ENCODE data around the gene SCGB1C1. TPM values are rescaled to one million over a fixed set of nuclear protein-coding genes. Genes with fewer than 3 reads are reported as not detected.
A peak's percentile ranks its signal among the peaks of the same experiment; 100 is the strongest.

Gene SCGB1C1
- total RNA-seq, 1 experiment from 2014 or later = not detected

DNA sequence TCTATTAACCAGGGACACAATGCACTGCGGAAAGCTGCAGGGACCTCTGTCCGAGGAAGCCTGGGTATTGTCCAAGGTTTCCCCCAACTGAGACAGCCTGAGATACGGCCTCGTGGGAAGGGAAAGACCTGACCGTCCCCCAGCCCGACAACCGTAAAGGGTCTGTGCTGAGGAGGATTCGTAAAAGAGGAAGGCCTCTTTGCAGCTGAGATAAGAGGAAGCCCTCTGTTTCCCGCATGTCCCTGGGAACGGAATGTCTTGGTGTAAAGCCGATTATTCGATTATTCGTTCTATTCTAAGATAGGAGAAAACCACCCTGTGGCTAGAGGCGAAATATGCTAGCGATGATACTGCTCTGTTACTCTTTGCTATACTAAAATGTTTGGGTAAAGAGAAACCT lies 9.1 kb downstream of the SCGB1C1 start:
- Histone ChIP-seq H3K27me3 (ENCODE audit: control insufficient read depth, insufficient read depth, low read length) (no peaks in the 10 kb centered on the region), H3K36me3 (replicated peaks; ENCODE audit: control insufficient read depth, insufficient read depth, low read length) (peaks cover 10% of the 10 kb centered on the region)
- DNase-seq = no peak

DNA sequence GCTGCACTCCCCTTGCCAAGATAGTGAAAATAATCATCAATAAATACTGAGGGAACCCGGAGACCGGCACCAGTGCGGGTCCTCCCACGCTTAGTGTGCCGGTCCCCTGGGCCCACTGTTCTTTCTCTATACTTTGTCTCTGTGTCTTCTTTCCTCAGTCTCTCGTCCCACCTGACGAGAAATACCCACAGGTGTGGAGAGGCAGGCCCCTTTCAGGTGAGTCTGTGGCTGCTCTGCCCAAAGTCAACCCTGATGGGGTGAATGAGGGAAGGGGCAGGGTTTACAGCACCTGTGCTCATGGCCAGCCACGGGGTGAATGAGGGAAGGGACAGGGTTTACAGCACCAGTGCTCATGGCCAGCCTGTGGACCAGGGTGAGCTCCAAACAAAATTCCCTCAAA lies 9.6 kb downstream of the SCGB1C1 start:
- Histone ChIP-seq H3K4me3 (ENCODE audit: insufficient read depth, low read depth, low read length) (no peak overlapping the region), H3K36me3 (replicated peaks; ENCODE audit: control insufficient read depth, insufficient read depth, low read length) (peaks cover 10% of the 10 kb centered on the region), H3K27me3 (ENCODE audit: control insufficient read depth, insufficient read depth, low read length) (no peaks in the 10 kb centered on the region)
- DNase-seq = no peak

More for the DNA sequence above, 9.1 kb downstream of the SCGB1C1 start:
- H3K4me3 ChIP-seq (ENCODE audit: insufficient read depth, low read depth, low read length) = no peak overlapping the region

DNA sequence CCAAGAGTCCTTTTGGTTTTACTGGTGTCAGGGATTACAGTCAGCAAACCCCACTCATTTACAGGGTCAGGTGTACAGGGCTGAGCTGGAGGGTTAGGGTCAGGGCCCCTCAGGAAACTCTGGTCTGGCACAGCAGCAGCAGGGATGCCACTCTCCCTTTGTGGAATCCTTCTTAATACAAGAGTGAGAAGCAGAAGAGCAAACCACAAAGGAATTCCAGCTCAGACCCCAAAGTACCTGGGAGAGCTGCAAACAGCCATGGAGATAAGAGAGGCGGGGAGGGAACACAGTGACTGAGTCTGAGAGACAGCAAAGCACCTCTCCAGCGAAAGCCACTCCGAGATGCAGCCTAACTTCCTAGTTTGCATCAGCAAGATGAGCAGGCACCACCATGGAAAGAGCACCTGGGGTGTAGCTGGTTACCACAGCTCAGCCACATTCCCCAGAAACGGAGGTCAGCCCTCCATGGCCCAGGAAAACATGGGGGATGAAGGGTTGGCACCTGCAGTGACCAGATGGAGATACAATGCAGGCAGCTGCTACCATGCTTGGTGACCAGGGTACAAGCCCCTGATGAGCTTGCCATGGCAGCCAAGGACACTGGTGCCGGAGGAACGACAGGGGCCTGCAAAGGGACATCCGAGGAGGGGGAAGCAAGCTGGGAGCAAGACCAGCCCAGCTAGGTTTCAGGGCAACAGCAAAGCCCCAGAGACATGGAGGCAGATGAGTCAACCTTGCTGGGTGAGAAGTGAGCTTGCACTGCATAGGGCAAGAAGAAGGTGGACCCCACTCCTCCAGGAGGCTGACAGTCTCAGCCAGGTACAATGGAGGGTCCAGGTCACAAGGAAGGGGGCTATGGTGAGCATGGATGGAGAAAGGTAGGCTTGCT lies 10.4 kb downstream of the SCGB1C1 start:
- Histone ChIP-seq H3K27me3 (ENCODE audit: control insufficient read depth, insufficient read depth, low read length) (no peaks in the 10 kb centered on the region), H3K36me3 (replicated peaks; ENCODE audit: control insufficient read depth, insufficient read depth, low read length) (peaks cover 10% of the 10 kb centered on the region), H3K4me3 (ENCODE audit: insufficient read depth, low read depth, low read length) (no peak overlapping the region)
- DNase-seq = no peak

DNA sequence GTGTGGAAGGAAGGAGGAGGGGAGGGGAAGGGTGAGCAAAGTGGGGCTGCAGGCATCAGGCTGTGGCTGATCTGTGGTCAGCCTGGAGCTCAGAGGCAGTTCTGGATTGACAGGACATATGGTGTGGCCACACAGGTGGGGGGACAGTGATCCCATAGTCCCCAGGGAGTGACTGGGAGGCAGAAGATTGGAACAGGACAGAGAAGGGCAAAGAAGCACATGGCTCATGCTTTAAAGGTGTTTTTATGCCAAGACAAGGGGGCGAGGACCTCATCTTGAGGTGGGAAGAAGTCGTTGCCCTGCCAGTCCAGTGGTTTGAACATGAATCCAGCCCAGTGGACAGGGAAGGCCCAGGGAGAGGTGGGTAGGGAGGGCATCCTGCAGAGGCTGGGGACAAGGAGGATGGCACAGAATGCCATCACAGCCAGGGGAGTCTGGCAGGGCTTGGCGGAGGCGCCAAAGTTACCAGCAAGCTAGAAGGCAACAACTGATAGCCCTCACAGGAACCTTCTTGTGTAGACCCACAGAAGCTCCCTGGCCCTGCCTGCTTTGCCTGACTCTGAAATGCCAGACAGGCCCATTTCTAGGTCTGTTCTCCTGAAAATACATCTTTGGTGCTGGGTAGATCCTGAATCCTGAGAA lies 11.2 kb downstream of the SCGB1C1 start:
- no peak for DNase-seq
- no peaks in the 10 kb centered on the region for H3K27me3 ChIP-seq (ENCODE audit: control insufficient read depth, insufficient read depth, low read length)
- no peak overlapping the region for H3K4me3 ChIP-seq (ENCODE audit: insufficient read depth, low read depth, low read length)
- peaks cover 10% of the 10 kb centered on the region for H3K36me3 ChIP-seq (replicated peaks; ENCODE audit: control insufficient read depth, insufficient read depth, low read length)

DNA sequence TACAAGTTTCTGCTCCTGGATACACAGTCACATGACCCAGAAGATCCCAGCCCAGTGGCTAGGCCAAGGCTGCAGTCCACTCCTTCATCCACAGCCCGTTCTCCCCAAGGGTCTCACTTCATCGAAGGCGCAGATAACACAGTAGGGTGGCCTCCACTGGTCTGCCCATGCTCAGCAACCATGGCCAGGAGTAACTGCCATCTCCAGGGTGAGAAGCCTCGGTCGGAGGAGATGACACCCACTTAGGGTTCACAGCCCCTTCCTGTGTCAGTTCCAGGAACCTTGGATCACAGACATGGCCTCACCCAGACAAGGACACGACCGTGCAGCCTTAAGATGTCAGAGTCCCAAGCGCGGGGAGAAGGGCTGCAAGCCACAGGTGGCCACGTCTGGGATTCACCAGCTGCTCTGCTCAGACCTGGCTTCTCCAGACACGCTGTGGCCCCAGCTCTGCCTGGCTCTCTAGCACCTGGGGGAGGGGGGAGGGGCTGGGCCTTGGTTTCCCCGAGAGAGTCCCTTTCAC lies 11.8 kb downstream of the SCGB1C1 start:
- Histone ChIP-seq H3K4me3 (ENCODE audit: insufficient read depth, low read depth, low read length) (no peak overlapping the region), H3K36me3 (replicated peaks; ENCODE audit: control insufficient read depth, insufficient read depth, low read length) (peaks cover 10% of the 10 kb centered on the region), H3K27me3 (ENCODE audit: control insufficient read depth, insufficient read depth, low read length) (no peaks in the 10 kb centered on the region)
- no peak for DNase-seq

DNA sequence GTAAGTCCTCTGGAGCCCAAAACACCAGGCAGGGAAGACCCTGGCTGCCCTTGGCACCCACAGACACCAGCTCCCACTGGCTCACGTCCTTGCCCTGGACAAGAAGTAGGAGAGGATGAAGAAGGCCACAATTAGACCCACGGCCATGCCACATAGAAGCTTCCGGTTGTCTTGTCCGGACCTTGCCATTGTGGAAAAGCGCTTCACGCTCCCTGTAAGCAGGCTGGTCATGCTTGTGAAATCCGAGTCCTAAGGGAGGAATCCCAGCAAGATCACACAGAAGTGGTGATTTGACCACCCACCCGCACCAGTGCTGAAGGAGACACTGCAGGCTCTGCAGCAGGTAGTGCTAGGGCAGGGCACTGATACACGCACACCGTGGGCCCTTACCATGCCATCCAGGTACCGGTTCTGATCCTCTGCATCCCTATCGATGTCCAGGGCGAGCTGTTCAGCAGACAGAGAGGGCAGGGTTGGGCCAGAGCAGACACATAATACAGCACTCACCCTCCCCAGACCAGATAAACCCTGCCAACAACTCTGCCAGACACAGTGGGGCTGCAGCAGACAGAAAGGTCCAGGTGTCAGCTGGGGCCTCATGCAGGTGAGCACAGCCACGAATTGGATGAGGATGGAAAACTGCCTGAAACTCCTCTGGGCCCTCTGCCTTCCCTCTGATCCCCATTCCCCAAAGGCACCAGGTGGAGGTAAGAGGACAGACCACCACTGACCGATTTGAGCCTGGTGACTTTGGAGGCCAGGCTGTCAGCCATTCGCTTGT lies 12.5 kb downstream of the SCGB1C1 start:
- Histone ChIP-seq H3K27me3 (ENCODE audit: control insufficient read depth, insufficient read depth, low read length) (no peaks in the 10 kb centered on the region), H3K4me3 (ENCODE audit: insufficient read depth, low read depth, low read length) (no peak overlapping the region), H3K36me3 (replicated peaks; ENCODE audit: control insufficient read depth, insufficient read depth, low read length) (peaks cover 17% of the 10 kb centered on the region)
- DNase-seq = no peak

DNA sequence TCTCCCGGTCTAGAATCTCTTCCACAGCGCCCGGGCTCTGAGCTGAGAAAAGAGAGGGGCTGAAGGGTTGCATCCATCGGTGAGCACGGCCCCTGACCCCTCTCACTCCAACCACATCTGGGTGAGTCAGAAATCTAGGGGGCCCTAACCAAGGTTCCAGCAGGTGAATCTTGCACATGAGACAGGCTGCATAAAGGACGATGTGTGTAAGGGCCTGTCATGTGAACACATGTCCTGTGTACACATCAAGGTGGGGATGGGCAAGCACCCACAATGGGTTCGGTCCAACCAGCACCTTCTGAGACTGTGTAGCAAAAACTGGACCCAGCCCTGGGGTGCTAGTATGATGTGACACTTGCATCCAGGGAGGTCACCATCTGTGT lies 13.1 kb downstream of the SCGB1C1 start:
- Histone ChIP-seq H3K4me3 (ENCODE audit: insufficient read depth, low read depth, low read length) (no peak overlapping the region), H3K36me3 (replicated peaks; ENCODE audit: control insufficient read depth, insufficient read depth, low read length) (peaks cover 23% of the 10 kb centered on the region), H3K27me3 (ENCODE audit: control insufficient read depth, insufficient read depth, low read length) (no peaks in the 10 kb centered on the region)
- DNase-seq = no peak

DNA sequence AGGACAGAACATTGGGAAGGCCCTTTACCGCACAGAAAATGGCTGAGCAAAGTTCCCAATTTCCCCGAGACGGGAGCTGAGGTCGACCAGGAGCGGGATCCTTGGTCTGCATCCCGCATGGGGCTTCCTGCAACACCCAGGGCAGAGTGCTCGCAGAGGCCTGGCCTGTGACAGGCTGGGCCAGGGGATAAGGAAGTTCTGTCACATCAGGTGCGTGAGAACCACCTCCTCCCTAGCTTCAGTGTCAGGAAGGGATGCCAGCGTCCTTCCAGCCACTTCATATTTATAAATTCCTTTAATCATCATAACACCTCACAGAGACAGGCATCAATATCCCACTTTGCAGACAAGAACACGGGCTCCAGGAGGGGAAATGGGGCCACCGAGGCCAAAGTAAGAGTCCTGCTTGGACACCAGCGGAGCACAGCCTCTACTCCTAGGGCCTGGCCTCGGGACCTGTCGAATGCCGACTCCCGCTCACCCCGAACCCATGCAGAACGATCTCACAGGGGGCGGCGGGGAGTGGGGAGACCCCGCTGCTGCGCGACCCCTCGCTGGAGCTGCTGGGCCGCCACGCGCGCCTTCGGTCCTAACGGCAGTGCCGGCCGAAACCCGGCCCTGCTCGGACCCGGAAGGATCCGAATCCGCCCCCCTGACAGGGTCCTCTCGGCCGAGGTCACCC lies 13.8 kb downstream of the SCGB1C1 start:
- Histone ChIP-seq H3K36me3 (replicated peaks; ENCODE audit: control insufficient read depth, insufficient read depth, low read length) (peaks cover 29% of the 10 kb centered on the region), H3K27me3 (ENCODE audit: control insufficient read depth, insufficient read depth, low read length) (no peaks in the 10 kb centered on the region), H3K4me3 (ENCODE audit: insufficient read depth, low read depth, low read length) (peak overlapping the region; percentile 66)
- peak; percentile 71 for DNase-seq

DNA sequence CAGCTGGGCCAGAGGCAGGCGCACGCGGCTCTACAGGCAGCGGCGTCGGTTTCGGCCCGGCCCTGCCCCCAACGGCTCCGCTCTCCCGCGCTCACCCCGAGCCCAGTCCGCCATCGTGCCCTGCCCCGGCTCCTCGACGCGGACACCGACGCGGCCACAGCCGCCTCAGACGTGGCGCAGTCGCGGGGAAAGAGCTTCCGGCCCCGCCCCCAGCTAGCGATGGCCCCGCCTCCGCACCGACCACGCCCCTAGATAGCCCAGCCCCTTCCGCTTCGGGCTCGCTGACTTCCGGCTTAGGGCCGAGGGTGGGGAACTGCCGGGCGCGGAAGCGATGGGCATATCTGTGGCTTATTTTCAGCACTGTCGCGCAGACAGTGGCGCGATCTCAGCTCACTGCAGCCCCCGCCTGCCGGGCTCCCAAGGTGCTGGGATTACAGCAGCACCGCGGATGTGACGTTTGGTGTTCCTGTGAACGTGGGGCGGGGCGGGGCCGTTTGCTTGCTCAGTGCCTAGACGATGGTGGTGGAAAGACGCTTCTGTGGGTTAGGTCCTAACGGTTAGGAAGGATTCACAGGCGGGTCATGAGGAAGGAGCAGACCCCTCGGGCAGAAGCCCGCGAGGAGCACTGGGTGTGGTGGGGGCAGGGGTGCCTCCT lies 14.5 kb downstream of the SCGB1C1 start, which contains the start of the genes BET1L and RIC8A:
Gene BET1L, minus strand, starts transcription at position 192 of the 655 bp plus-strand sequence. Its CDS starts 78 bp downstream, at position 114.
Gene RIC8A, plus strand, starts transcription at position 501 of the 655 bp plus-strand sequence. CDS start 1,147 bp downstream, outside the sequence.
- Histone ChIP-seq H3K36me3 (replicated peaks; ENCODE audit: control insufficient read depth, insufficient read depth, low read length) (peaks cover 34% of the 10 kb centered on the region), H3K27me3 (ENCODE audit: control insufficient read depth, insufficient read depth, low read length) (no peaks in the 10 kb centered on the region), H3K4me3 (ENCODE audit: insufficient read depth, low read depth, low read length) (peak within 1 kb of the TSS; percentile 66)
- DNase-seq = peak; percentile 99

DNA sequence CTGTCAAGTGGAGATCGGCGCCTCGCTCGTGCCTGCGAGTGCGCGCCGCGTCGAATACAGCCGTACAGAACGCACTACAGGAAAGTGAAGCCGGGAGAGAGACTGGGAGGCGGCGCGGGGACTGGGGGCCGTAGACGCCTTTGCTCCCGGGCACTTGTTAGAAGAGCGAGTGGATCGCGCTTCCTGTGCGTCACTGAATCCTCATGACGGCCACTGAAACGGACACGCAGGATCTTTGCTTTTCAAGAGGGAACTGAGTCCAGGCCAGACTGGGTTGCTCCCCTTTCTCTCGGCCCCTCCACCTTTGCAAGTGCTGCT lies 14.9 kb downstream of the SCGB1C1 start:
- DNase-seq = no peak
- peaks cover 39% of the 10 kb centered on the region for H3K36me3 ChIP-seq (replicated peaks; ENCODE audit: control insufficient read depth, insufficient read depth, low read length)

DNA sequence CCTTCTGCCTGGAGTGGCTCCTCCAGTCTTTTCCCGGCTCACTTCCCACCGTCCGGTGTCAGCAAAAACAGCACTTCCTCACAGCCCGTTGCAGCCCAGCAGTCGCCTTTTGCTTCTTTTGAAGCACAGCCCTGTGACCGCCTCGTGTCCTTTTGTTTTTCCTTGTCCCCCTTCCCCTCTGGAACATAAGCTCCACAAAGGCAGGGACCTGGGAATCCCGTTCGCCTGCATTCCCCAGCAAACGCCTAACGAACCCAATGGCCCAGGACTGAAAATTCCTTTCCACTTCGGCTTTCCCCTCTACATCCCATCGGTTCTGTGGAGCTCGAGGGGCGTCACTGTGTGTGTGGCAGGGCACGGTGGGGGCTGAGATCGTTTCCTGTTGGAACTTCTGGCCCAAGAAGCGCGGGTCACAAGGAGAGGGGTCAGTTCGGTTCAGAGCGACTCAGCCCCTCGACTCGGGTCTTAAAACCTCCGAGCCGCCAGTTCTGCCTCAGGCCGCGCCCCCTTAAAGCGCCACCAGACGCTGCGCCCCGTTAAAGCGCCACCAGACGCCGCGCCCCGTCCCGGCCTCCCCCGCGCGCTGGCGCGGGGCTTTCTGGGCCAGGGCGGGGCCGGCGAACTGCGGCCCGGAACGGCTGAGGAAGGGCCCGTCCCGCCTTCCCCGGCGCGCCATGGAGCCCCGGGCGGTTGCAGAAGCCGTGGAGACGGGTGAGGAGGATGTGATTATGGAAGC lies 15.5 kb downstream of the SCGB1C1 start:
- H3K27me3 ChIP-seq (ENCODE audit: control insufficient read depth, insufficient read depth, low read length) = no peaks in the 10 kb centered on the region
- H3K36me3 ChIP-seq (replicated peaks; ENCODE audit: control insufficient read depth, insufficient read depth, low read length) = peaks cover 45% of the 10 kb centered on the region
- peak; percentile 96 for DNase-seq
- peak overlapping the region; percentile 66 for H3K4me3 ChIP-seq (ENCODE audit: insufficient read depth, low read depth, low read length)

More for the DNA sequence above, 14.9 kb downstream of the SCGB1C1 start:
- H3K27me3 ChIP-seq (ENCODE audit: control insufficient read depth, insufficient read depth, low read length) = no peaks in the 10 kb centered on the region
- peak overlapping the region; percentile 66 for H3K4me3 ChIP-seq (ENCODE audit: insufficient read depth, low read depth, low read length)

DNA sequence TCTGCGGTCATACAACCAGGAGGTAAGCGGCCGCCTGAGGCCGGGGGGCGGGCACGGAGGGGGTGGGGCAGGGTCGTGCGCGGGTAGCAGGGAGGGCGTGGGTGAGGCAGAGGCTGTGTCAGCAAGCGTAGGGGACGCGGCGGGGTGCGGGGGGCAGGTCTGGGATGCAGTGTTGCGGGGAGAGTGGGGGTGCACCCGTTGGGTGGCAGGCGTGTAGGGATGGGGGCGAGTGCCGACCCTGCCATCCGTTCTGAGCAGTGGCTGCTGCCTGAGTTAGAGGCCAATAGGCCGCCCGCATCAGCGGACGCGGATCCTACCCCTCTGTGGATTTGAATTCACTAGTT lies 16.0 kb downstream of the SCGB1C1 start:
- H3K4me3 ChIP-seq (ENCODE audit: insufficient read depth, low read depth, low read length) = peak overlapping the region; percentile 66
- peak; percentile 85 for DNase-seq
- peaks cover 46% of the 10 kb centered on the region for H3K36me3 ChIP-seq (replicated peaks; ENCODE audit: control insufficient read depth, insufficient read depth, low read length)
- no peaks in the 10 kb centered on the region for H3K27me3 ChIP-seq (ENCODE audit: control insufficient read depth, insufficient read depth, low read length)
